ENCODE data around the gene ZBTB7A.

ZBTB7A gene

DNA sequence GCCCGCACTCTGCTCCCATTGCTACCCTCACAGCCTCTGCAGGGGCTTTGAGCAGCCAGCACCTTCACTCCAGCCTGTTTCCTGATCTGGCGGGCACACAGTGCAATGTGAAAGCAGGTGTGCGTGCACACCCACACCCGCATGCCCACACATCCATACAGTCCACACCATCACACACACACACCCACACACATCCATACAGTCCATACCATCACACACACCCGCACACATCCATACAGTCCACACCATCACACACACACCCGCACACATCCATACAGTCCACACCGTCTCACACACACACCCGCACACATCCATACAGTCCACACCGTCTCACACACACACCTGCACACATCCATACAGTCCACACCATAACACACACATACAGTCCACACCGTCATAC, 31.1 kb downstream of the ZBTB7A start:
- no peak for DNase-seq (ENCODE audit: low spot score)

DNA sequence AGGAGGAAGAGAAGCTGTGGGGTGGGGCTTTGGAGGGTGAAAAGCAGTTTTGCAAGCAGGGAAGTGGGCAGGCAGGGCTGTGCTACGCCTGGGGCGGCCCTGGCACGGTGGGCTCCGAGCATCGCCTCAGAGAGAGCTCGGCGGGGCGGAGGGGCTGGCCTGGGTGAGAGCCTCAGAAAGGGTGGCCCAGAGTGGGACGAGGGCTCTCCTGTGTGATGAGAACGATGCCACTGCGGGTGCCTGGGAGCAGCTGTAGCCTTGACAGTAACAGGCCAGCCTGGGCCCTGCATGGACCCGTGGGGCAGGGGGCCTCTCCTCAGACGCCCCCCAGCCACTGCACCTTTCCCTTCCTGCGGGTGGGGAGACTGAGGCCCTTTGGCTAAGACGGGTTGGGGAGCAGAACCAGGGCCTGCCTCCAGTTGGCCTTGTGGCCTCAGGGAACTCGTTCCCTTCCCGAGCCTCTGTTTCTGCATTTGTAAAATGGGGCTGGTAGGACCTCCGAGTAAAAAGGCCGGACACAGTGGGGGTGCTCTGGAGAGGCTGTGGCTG, 31.6 kb downstream of the ZBTB7A start:
- DNase-seq (ENCODE audit: low spot score), result no peak

DNA sequence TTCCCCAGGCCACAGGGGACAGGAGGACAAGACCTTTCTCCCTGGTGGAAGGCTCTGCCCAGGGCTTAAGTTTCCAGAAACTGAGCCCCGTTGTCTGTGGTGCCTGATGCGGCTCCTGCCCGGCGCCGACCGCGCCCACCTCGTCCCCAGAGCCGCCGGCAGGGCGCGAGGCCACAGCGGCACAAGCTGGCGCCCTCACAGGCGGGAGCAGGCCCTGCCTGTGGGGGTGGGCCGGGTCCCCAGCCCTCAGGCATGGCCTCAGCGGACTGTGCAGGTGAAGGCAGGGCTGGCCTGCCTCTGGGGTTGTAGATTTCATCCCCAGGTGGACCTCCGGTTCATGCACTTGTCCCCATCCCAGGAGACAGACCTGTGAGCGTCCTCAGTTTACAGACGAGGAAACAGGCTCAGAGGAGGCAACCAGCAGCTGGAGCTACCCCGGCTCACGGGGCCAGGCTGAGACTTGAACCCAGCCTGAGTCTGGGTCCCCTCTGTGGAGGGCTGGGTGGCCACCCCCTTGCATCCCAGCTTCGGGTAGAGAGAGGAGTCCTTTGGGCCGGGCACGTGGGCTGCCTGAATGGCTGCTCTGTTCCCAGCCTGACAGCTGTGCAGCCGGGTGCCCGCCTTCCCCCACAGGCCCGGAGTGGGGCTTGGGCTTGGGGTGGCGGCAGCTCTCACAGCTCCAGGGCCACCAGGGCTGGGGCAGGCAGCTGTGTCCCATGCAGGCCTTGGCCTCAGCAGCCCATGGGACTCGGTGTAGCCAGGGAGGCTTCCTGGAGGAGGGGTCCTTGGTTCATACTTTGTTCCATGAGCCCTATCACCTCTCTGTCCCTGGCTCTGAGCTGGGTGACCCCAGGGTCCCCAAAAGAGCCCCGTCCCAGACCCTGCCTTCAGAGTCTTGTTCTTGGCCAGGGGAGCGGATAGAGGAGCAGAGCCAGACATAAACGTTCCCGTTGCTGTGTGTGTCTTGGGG, 32.4 kb downstream of the ZBTB7A start:
- DNase-seq (ENCODE audit: low spot score), result no peak

DNA sequence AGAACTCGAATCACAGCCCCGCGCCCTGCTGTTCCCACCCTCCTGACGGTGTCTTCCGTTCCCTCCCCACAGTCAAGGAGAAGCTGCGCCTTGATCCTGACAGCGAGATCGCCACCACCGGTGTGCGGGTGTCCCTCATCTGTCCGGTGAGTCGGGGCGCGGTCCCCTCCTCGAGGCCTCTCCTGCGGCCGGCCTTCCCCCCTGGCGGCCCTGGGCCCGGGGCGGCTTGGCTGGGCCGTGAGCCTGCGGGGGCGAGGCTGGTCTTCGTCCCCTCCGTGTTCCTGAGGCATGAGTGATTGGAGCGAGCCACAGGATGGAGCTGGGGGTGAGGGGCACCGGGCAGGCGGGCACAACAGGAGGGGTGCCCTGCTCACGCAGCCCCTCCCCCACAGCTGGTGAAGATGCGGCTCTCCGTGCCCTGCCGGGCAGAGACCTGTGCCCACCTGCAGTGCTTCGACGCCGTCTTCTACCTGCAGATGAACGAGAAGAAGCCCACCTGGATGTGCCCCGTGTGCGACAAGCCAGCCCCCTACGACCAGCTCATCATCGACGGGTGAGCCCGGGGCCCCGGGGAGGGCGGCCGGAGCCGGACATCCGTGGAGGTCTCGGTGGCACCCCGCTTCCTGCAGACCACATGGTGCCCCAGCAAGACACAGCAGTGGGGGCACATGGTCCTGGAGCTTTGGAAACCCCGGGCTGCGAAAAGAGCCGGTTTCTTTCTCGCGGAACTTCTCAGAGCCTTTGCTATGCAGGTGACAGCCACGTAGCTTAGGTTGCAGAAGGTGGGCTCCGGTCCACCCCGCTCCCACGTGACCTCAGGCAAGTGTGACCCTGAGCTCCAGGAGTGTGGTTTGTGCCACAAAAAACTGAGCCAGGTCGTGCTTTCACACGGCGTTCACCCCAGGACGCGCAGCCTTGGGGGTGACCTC, 33.4 kb downstream of the ZBTB7A start:
- DNase-seq (ENCODE audit: low spot score), result no peak

DNA sequence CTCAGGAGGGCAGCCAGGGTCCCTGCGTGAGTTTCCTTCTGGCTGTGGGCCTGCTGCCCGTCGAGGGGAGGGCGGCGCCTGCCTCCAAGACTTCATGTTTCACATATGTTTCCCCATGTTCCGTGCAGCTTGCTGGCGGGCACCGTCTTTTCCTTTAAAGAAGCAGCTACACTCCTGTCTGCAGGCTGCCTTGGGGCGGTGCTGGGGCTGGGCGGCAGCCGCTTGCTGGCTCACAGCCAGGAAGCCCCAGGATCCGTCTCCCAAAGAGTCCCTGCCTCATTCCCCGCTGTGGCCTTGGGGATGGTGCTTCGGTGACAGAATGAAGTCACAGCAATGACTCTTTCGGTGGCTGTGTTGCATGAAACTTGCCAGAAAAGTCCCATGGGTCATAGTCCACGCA, 34.3 kb downstream of the ZBTB7A start:
- DNase-seq (ENCODE audit: low spot score), result no peak

DNA sequence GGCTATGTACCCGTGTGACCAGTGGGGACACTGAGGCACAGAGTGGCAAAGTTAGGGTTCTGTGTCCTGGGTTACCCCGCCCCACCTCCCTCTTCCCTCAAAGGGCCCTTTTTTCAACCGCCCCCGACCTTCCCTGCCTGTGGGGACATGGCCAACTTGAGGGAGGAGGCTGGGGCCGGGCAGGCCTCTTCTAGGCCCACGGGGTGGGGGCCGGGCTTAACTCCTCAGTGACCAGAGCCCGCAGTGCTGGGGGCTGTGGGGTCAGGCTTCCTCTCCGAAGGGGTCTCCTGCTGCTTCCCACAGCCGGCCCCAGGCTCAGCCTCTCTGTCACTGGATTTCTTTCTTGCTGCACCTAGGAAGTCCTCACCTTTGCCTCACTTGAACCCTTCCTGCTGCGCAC, 35.3 kb downstream of the ZBTB7A start:
- no peak for DNase-seq (ENCODE audit: low spot score)

DNA sequence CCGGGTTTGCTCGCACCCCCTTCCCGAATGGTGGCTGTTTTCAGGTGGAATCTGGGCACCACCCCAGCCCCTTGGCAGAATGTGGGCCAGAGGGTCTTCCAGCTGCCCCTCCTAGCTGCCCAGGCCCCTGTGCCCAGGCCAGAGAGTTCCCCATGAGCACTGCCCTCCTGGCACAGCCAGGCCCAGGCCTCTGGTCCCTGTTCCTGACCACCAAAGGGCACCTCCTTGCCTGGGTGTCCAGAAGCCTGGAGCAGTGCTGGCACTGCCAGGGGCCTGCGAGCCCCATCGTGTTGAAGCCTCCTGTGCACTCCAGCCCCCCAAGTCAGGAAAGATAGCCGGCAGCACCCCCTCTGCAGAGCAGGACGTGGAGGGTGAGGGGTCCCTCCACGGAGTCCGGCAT, 35.7 kb downstream of the ZBTB7A start:
- DNase-seq (ENCODE audit: low spot score), result no peak

DNA sequence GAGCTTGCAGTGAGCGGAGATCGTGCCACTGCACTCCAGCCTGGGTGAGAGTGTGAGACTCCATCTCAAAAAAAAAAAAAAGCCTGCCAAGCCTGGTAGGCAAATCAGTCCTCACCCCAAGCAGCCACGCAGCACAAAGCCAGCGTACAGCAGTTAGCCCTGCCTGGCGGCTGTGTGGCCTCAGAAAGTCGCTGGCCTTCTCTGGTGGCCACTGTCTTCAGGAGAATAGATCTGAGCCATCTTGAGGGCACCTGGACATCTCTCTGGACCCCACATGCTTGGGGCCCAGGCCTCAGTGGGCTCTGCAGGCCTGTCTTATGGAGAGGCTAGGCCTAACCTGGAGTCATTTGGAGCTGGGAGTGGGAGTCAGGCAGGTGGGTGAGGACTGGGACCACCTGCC, 36.1 kb downstream of the ZBTB7A start:
- no peak for DNase-seq (ENCODE audit: low spot score)

DNA sequence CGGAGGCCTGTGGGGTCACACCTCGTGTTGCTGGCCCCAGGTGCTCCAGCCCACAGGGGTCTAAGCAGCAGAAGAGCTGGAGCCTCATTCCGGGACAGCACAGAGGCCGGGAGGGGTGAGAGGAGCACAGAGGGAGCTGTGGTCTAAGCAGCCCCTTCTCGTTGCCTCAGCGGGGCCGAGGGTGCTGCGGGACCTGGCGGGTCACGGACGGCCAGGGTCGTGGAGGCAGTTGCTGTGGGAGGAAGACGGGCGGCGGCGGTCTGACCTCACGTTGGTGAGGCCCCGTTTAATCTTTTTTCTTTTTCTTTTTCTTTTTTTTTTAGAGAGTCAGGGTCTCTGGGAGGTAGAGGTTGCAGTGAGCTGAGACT, 37.5 kb downstream of the ZBTB7A start:
- no peak for DNase-seq (ENCODE audit: low spot score)

DNA sequence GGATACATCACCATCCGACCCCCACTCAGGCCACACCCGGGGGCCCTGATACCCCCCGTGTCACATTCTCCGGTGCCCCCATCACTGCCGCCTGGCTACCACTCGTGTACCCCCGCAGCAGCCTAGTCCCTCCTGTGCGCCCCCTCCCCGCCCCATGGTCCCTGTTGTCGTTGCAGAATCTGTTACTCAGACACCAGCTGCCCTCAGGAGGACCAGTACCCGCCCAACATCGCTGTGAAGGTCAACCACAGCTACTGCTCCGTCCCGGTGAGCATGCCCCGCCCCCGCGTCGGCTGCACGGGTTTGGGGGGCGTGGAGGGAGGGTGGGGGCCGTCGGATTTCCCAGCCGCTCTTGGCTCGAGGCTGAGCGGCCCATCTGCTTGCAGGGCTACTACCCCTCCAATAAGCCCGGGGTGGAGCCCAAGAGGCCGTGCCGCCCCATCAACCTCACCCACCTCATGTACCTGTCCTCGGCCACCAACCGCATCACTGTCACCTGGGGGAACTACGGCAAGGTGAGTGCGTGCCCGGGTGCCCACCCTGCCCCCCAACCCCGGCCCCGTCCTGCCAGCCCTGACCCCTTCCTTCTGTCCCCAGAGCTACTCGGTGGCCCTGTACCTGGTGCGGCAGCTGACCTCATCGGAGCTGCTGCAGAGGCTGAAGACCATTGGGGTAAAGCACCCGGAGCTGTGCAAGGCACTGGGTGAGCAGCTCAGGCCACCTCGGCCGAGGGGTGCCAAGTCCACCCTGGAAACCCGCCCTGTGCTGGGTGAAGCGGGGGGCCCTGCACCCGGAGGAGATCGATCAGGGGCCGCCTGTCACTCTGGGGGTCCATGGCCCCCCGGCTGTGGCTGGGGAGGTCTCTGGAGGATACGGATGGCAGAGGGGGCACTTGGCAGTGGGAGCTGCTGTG, 38.1 kb downstream of the ZBTB7A start:
- no peak for DNase-seq (ENCODE audit: low spot score)

DNA sequence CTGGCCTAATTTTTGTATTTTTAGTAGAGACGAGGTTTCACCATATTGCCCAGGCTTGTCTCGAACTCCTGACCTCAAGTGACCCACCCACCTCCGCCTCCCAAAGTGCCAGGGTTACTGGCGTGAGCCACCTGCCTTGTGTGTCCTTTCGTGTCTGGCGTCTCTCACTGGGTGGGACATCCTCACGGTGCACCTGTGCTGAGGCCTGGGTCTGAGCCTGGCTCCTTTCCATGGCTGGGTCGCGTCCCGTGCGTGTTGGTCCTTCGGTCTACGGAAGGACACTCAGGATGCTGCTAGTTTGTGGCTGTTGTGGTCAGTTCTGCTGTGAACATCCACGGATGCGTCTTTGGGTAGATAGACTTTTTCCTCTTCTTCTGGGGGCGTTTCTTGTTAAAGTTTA, 39.6 kb downstream of the ZBTB7A start:
- no peak for DNase-seq (ENCODE audit: low spot score)

DNA sequence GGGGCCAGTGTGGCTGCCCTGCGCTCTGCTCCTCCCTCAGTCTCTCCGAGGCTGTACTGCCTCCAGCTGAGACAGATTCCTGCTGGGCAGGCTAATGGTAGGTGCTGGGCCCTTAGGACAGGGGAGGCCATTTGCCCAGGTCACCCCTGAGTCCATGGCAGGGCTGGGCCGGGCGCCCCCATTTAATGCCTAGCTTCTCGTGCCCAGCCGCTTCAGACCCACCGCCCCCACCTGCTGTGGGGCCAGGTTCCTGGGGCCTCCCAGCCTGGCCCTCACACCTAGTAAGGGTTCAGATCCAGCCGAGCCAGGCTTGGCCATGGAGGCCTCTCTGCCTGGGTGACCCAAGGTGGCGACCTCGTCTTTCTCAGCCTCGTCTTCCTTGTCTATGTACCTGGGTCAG, 41.4 kb downstream of the ZBTB7A start:
- DNase-seq (ENCODE audit: low spot score), result no peak

DNA sequence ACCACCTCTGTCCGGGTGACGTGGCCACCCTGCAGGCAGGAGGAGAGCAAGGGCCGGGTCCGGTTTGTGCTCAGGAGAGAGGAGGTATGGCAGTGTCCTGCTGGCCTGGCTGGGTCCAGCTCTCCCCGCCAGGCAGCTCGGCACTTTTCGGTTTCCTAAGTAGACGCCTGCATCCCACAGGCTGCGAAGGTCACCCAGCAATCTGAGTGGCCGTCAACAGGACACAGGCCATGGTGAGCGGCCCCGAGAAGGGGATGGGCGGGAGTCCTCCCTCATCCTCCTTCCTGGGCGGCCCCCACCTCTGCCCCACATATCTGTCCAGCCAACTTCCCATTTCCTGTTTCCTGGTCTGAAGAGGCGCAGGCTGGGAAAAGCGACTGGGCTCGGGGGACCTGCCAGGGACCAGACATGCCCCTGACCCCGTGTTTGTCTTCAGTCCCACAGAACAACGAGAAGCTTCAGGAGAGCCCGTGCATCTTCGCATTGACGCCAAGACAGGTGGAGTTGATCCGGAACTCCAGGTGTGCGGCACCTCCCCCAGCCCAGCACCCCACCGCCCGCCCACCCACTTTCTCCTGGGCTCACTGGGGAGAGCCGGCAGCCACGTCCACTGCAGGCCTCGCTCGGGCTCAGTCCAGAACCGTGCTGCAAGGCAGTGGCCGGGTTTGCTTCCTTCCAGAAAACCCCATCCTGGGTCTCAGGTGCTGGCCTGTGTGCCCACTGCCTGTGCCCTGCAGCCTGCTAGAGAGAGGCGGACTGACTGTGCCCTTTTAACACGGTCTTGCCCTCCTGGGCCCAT, 42.9 kb downstream of the ZBTB7A start:
- no peak for DNase-seq (ENCODE audit: low spot score)

DNA sequence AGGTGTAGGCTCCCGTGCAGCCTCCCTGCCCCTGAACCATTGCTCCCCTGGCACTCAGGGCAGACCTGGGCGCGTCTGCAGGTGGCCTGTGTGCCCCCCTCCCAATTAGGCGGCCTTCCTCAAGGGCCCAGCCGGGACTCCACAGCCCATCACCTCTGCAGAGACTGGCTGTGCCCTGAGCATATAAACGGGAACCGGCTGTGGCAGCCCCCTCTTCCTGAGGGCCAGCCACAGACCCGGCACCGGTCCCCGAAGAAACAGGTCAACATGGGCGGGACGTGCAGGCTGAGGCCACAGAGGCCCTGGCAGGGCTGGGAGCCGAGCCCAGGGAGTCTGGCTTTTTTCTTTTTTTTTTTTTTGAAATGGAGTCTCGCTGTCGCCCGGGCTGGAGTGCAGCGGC, 47.1 kb downstream of the ZBTB7A start:
- DNase-seq (ENCODE audit: low spot score), result no peak

DNA sequence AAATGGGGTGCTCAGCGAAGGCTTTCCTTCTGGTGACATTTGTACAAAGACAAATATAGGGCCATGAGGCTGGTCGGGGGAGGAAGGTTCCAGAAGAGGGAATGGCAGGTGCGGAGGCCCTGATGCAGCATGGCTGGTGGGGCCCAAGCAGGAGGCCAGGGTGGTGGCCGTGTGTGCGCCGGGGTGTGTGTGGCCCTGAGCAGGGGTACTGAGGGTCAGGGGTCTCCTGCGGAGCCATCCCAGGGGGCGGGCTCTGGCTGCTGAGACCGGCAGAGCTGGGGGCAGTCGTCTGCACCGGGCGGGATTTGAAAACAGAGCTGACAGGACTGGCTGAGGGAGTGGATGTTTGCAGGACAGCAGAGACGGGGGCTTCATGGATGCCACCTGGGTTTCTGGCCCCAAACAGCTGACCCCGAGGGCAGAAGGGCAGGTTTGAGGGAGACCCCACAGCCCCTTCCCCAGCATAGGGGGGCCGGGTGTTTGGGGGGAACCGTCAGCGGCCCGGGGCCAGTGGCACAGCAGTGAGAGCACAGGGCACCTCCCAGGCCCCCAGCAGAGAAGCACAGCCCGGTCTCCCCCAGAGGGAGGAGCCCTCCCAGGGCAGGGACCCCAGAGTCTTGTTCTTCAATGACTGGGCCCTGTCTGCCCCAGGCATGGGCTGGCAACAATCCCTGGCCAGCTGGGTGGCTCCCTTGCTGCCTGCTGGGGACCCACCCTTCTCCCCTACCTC, 47.8 kb downstream of the ZBTB7A start:
- no peak for DNase-seq (ENCODE audit: low spot score)

DNA sequence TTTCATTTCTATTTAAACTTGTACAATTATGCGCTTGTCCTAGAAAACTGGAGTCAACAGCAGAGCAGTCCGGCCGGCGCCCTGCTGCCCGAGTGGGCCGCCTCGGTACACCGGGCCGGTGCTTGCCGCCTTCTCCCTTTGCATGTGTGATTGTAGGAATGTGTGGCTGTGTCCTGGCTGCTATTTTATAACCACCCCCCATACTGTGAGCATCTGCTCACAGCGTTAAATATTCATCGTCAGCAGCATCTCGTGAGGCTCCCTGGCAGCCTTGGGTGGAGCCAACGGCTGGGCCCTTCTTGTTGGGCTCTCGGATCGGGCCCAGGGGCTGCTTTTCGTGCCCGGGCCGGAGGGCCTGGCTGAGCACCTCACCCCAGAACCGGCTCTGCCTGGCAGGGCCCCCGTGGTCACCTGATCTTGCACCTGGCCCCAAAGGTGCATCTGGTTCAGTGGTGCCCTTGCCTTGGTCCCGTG, 48.5 kb downstream of the ZBTB7A start:
- no peak for DNase-seq (ENCODE audit: low spot score)

DNA sequence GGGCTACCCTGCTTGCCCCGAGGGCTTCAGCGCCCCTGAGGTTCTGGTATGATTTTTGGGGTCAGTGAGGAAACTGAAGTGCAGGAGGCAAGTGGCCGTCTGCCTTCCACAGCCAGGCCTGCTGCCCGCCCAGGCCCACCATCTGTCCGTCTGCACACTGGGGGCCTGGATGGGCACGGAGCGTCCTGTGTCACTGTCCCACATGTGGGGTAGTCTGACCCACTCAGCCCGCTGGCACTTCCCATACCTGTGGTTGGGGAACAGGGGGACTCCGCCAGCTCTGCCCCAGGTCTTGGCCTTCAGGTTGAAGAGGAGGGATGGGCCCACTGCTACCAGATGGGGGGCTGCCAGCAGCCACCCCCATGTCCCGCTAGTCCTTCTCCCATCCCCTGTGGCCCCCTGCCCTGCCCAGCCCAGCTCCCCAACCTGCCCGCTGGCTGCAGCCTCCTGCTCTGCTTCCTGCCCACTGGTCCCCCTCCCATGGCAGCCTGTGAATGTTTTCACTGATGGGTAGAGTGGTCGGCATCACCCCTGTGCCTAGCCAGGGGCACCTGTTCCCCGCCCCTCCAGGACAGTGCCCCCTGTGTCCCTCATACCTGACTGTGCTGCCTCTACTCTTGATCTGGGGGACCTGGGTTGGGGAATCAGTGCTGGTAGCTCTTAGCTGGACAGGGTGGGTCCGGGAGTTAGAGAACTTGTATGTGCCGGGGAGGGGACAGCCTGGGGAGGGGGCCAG, 49.6 kb downstream of the ZBTB7A start:
- no peak for DNase-seq (ENCODE audit: low spot score)

DNA sequence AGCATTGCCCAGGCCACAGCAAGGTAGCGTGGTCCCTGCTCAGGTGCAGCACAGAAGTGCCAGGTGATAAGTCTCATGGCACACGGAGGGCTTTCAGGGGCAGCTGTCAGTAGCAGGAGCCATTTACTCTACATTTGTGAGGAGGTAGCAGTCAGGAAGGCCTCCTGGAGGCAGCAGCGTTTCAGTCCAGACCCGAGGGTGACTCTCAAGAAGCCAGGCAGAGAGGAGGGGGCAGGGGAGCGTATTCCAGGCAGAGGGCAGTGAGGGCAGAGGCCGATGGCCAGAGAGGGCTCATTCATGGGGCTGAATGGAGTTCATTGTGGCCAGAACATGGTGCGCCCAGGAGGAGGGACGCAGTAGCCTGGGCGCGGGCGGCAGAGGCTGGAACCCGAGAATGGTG, 50.2 kb downstream of the ZBTB7A start:
- DNase-seq (ENCODE audit: low spot score), result no peak

DNA sequence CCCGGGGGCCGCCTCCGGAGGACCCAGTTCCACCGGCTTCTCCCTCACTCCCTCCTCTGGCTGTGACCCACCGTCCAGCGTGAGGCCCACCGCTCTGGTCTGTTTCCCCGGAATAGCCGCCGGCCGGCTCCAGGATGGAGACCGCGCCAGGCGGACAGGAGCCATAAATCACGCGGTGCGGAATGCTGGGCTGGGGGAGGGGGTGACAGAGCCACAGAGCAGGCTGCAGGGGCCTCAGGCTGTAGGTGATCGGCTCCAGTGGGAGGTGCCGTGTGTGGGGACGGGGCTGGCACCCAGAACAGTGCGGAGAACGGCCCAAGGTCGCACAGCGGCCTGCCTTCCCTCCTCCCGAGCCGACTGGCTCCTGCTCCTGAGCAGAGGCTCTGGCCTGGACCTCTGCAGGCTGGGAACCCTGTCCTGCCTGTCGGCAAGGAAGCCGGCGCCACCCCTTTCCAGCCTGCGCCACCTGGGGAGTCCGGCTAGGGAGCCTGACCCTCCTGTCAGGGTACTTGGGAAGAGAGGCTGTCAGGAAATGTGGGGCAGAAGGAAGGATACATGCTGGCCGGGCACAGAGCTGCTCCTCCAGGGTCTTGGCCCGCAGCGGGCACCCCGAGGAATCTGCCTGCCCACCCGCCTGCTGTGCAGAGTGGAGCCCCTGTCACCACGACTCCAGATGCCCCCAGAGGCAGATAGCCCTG, 50.8 kb downstream of the ZBTB7A start:
- peak; percentile 15 for DNase-seq (ENCODE audit: low spot score)
